SK-N-SH (cell line): ENCODE results near the gene RIOK3. TPM values are rescaled to one million over a fixed set of nuclear protein-coding genes. Genes with fewer than 3 reads are reported as not detected.

Experiments
- CTCF ChIA-PET: fragments of 300-600, 350-600 bp; formaldehyde crosslinking; extraction: SDS; loops from one replicate; lab custom pipeline; 2021; lab: Yijun Ruan, JAX
- POLR2A ChIA-PET: fragments of 350-600 bp; sonication (Branson Sonifier 250); formaldehyde crosslinking; extraction: SDS; loops from one replicate; lab custom pipeline; 2020; ENCODE audit warnings: antibody characterized with exemption, inconsistent platforms; lab: Yijun Ruan, JAX
- DNase-seq: peaks from one replicate; pipeline ENCODE4 v3.0.0; 2012
- H2AFZ ChIP-seq: fragments of 200-600 bp; sonication (generic); 2 replicates; pipeline ENCODE4 v1.8.1; 2016; ENCODE audit warnings: antibody characterized with exemption, mild to moderate bottlenecking, low read depth
- H3F3A ChIP-seq: fragments of 200-600 bp; sonication (generic); replicated peaks from 2 replicates; pipeline ENCODE3; 2016; ENCODE audit warnings: antibody characterized with exemption, mild to moderate bottlenecking; ENCODE audit not compliant: insufficient read depth
- H3K27ac ChIP-seq, 2 experiments: fragments of 200-500 bp in 1 of 2; fragments of 200-600 bp in 1 of 2; sonication (Bioruptor generic) in 1 of 2; sonication (generic), shearing (Covaris generic) in 1 of 2; 2 replicates each; pipeline versions ENCODE4 v1.5.1 to v1.6.1; 2014 to 2016; ENCODE audit warnings: low read depth in 2 of 2, inconsistent platforms in 1 of 2, low read length in 1 of 2, mild to moderate bottlenecking in 1 of 2, mixed read lengths in 1 of 2
- H3K27me3 ChIP-seq: fragments of 200-600 bp; sonication (generic), shearing (Covaris generic); 2 replicates; pipeline ENCODE4 v1.6.1; 2016; ENCODE audit warnings: mixed run types; ENCODE audit not compliant: insufficient read depth
- H3K36me3 ChIP-seq, 2 experiments: fragments of 200-500 bp in 1 of 2; fragments of 200-600 bp in 1 of 2; sonication (Bioruptor generic) in 1 of 2; sonication (generic) in 1 of 2; replicated peaks in 1 of 2; 2 replicates each; pipeline versions ENCODE3 to v1.5.1; 2014 to 2016; ENCODE audit warnings: low read length in 1 of 2, mild to moderate bottlenecking in 1 of 2; ENCODE audit not compliant: insufficient read depth in 2 of 2, control insufficient read depth in 1 of 2
- H3K4me1 ChIP-seq, 2 experiments: fragments of 200-500 bp in 1 of 2; fragments of 200-600 bp in 1 of 2; sonication (Bioruptor generic) in 1 of 2; sonication (generic), shearing (Covaris generic) in 1 of 2; 2 replicates each; pipeline versions ENCODE4 v1.5.1 to v1.6.1; 2014 to 2016; ENCODE audit warnings: low read depth in 1 of 2, low read length in 1 of 2, mixed run types in 1 of 2; ENCODE audit not compliant: insufficient read depth in 2 of 2, control insufficient read depth in 1 of 2
- H3K4me2 ChIP-seq: fragments of 200-600 bp; sonication (generic), shearing (Covaris generic); 2 replicates; pipeline ENCODE4 v1.6.1; 2017; ENCODE audit warnings: mixed run types
- H3K4me3 ChIP-seq, 2 experiments: fragments of 200-500 bp in 1 of 2; fragments of 200-600 bp in 1 of 2; sonication (Bioruptor generic) in 1 of 2; sonication (generic), shearing (Covaris generic) in 1 of 2; 2 replicates each; pipeline versions ENCODE4 v1.5.1 to v1.8.1; 2014 to 2016; ENCODE audit warnings: low read depth in 2 of 2, inconsistent platforms in 1 of 2, low read length in 1 of 2, mild to moderate bottlenecking in 1 of 2, mixed read lengths in 1 of 2, moderate library complexity in 1 of 2
- H3K79me2 ChIP-seq: fragments of 200-600 bp; sonication (generic); 2 replicates; pipeline ENCODE4 v1.8.1; 2017; ENCODE audit warnings: mild to moderate bottlenecking; ENCODE audit not compliant: insufficient read depth
- H3K9ac ChIP-seq: fragments of 200-600 bp; sonication (generic); 2 replicates; pipeline ENCODE4 v1.6.1; 2017; ENCODE audit warnings: mixed run types
- H3K9me2 ChIP-seq: fragments of 200-600 bp; sonication (generic); 2 replicates; pipeline ENCODE4 v1.6.1; 2017; ENCODE audit warnings: mixed run types
- H3K9me3 ChIP-seq: fragments of 200-600 bp; sonication (generic); 2 replicates; pipeline ENCODE4 v1.6.1; 2017; ENCODE audit warnings: mixed run types, mild to moderate bottlenecking, moderate library complexity
- H4K20me1 ChIP-seq: fragments of 200-600 bp; sonication (generic); 2 replicates; pipeline ENCODE4 v1.6.1; 2017; ENCODE audit warnings: mild to moderate bottlenecking, mixed run types; ENCODE audit not compliant: insufficient read depth
- CHD2 ChIP-seq: fragments of 150-350 bp; IDR thresholded peaks from 2 replicates; pipeline ENCODE4 v1.6.1; 2018; ENCODE audit warnings: low read length; ENCODE audit not compliant: partially characterized antibody
- EZH2phosphoT487 ChIP-seq: fragments of 200-600 bp; sonication (generic); IDR thresholded peaks from 2 replicates; pipeline ENCODE4 v1.6.1; 2017; ENCODE audit warnings: low read depth, mixed run types, mild to moderate bottlenecking, antibody characterized with exemption, moderate library complexity, borderline replicate concordance
- GABPA ChIP-seq: IDR thresholded peaks from 2 replicates; pipeline ENCODE4 v1.4.0; 2012; ENCODE audit warnings: low read depth, mild to moderate bottlenecking
- IRF3 ChIP-seq: fragments of 150-350 bp; IDR thresholded peaks from 2 replicates; pipeline ENCODE4 v1.6.1; 2016; ENCODE audit warnings: mild to moderate bottlenecking, low read depth, low read length
- MAX ChIP-seq: IDR thresholded peaks from 2 replicates; pipeline ENCODE4 v1.4.0; 2012; ENCODE audit warnings: low read depth
- MEF2A ChIP-seq: IDR thresholded peaks from 2 replicates; pipeline ENCODE4 v1.4.0; 2012; ENCODE audit warnings: low read depth, borderline replicate concordance
- MXI1 ChIP-seq: IDR thresholded peaks from 2 replicates; pipeline ENCODE4 v1.6.1; 2012; ENCODE audit warnings: mild to moderate bottlenecking, low read depth, low read length, improper control_type of control experiment
- NFIC ChIP-seq: IDR thresholded peaks from 2 replicates; pipeline ENCODE4 v1.4.0; 2012; ENCODE audit warnings: borderline replicate concordance
- POLR2AphosphoS5 ChIP-seq: IDR thresholded peaks from 2 replicates; pipeline ENCODE4 v1.6.1; 2012; ENCODE audit warnings: low read depth, low read length
- RCOR1 ChIP-seq: fragments of 150-350 bp; IDR thresholded peaks from 2 replicates; pipeline ENCODE4 v1.6.1; 2017; ENCODE audit warnings: antibody characterized with exemption, low read length
- RFX5 ChIP-seq: IDR thresholded peaks from 2 replicates; pipeline ENCODE4 v1.6.1; 2012; ENCODE audit warnings: mild to moderate bottlenecking, improper control_type of control experiment, low read length
- RXRA ChIP-seq: IDR thresholded peaks from 2 replicates; pipeline ENCODE4 v1.4.0; 2012; ENCODE audit warnings: low read depth, mild to moderate bottlenecking, borderline replicate concordance
- TAF1 ChIP-seq: IDR thresholded peaks from 2 replicates; pipeline ENCODE4 v1.6.1; 2012; ENCODE audit warnings: low read depth, mild to moderate bottlenecking, low read length, moderate library complexity, borderline replicate concordance
- TEAD4 ChIP-seq: IDR thresholded peaks from 2 replicates; pipeline ENCODE4 v1.4.0; 2012; ENCODE audit warnings: mild to moderate bottlenecking, borderline replicate concordance; ENCODE audit not compliant: insufficient read depth
- USF1 ChIP-seq: IDR thresholded peaks from 2 replicates; pipeline ENCODE4 v1.4.0; 2012; ENCODE audit warnings: low read depth, borderline replicate concordance
- WGBS: methylation state at CpG from one replicate; pipeline ENCODE4 v1.1.6; 2017; ENCODE audit warnings: low lambda C conversion rate; 5-methylcytosine and 5-hydroxymethylcytosine counted together
- polyA plus RNA-seq, 3 experiments: library from polyadenylated mRNA; depleted of rRNA; stranded (reverse); fragments of >200 nt; gene quantifications; 2 replicates each; pipeline ENCODE4 v1.2.3, GENCODE V29; 2012
- TF ChIP-seq, protein P1 (sequence below): fragments of 200-600 bp; sonication (generic); IDR thresholded peaks from 2 replicates; pipeline ENCODE4 v1.6.1; 2017; ENCODE audit warnings: antibody characterized with exemption, mild to moderate bottlenecking, moderate library complexity

Gene RIOK3
- polyA plus RNA-seq, 1 of the 3 experiments (the other 2 are of a cell fraction): 12.3 TPM

- H4K20me1 ChIP-seq: no peaks in the 10 kb centered on the region
- POLR2A ChIA-PET: no interaction called here
- no peak overlapping the region for H3K9ac ChIP-seq
- no peaks in the 10 kb centered on the region for H3K36me3 ChIP-seq
- no peaks in the 10 kb centered on the region for H3K79me2 ChIP-seq
- 81% methylated on average over 12 of the region's 12 CpGs for WGBS
- no peak overlapping the region for H3K4me2 ChIP-seq
- no peak overlapping the region for H2AFZ ChIP-seq
- H3K27ac ChIP-seq: no peak overlapping the region
- H3K9me2 ChIP-seq: no peaks in the 10 kb centered on the region
- H3K4me1 ChIP-seq: peaks cover 0 to 4% of the 10 kb centered on the region in 2 experiments; a peak in 1 of 4 replicates
- H3K9me3 ChIP-seq: peaks cover 5% of the 10 kb centered on the region; the same call in 1 of the 2 replicates
- DNase-seq: no peak
- no peaks in the 10 kb centered on the region for H3F3A ChIP-seq
- H3K4me3 ChIP-seq: no peak overlapping the region
- TF ChIP-seq, protein P1, sequence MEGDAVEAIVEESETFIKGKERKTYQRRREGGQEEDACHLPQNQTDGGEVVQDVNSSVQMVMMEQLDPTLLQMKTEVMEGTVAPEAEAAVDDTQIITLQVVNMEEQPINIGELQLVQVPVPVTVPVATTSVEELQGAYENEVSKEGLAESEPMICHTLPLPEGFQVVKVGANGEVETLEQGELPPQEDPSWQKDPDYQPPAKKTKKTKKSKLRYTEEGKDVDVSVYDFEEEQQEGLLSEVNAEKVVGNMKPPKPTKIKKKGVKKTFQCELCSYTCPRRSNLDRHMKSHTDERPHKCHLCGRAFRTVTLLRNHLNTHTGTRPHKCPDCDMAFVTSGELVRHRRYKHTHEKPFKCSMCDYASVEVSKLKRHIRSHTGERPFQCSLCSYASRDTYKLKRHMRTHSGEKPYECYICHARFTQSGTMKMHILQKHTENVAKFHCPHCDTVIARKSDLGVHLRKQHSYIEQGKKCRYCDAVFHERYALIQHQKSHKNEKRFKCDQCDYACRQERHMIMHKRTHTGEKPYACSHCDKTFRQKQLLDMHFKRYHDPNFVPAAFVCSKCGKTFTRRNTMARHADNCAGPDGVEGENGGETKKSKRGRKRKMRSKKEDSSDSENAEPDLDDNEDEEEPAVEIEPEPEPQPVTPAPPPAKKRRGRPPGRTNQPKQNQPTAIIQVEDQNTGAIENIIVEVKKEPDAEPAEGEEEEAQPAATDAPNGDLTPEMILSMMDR: no peak
- TF ChIP-seq MXI1: no peak
- no peak for TF ChIP-seq RFX5
- no peak for TF ChIP-seq IRF3
- TF ChIP-seq RXRA: no peak
- no peak for TF ChIP-seq TEAD4
- no peak for TF ChIP-seq MAX
- TF ChIP-seq USF1: no peak
- no peak for TF ChIP-seq EZH2phosphoT487
- CTCF ChIA-PET: interaction anchor here (0.6 to 0.8 kb wide), 2 partner anchors 9 to 207 kb away, joined by 3 to 4 read pairs; no protein-coding TSS in a partner anchor
- no peaks in the 10 kb centered on the region for H3K27me3 ChIP-seq
These were observed 42.8 kb downstream of the RIOK3 start for GRCh38 chr18:23495723-23496440.

DNA sequence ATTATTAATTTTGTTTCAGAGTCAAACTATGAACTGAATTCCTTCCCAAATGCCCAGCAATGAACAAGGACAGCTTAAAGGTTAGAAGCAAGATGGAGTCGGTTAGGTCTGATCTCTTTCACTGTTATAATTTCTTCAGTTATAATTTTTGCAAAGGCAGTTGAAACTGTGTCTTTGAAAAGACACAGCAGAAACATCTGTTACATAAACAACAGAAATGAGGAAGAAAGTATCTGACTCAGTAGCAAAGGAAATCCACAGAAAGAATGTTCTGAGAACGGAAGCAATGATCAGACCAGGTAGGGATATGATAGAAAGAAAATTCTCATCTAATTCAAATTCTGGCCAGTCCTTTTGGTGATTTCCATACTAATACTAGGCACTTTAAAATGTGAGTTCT is 45.0 kb downstream of the RIOK3 start:
- H3K4me3 ChIP-seq: no peak overlapping the region
- no peaks in the 10 kb centered on the region for H3K36me3 ChIP-seq
- WGBS: 93% methylated on average over 2 of the region's 2 CpGs
- H3K4me2 ChIP-seq: no peak overlapping the region
- CTCF ChIA-PET: interaction anchor here (0.5 to 2.5 kb wide), 34 partner anchors 8 to 699 kb away, joined by 3 to 22 read pairs (median 4); partner anchors contain the start of gene NPC1
- no peaks in the 10 kb centered on the region for H3K9me3 ChIP-seq
- peaks cover 0 to 4% of the 10 kb centered on the region in 2 experiments; a peak in 1 of 4 replicates for H3K4me1 ChIP-seq
- no peaks in the 10 kb centered on the region for H3F3A ChIP-seq
- no peak overlapping the region for H3K9ac ChIP-seq
- no peaks in the 10 kb centered on the region for H3K9me2 ChIP-seq
- no peak overlapping the region for H2AFZ ChIP-seq
- H4K20me1 ChIP-seq: no peaks in the 10 kb centered on the region
- no peaks in the 10 kb centered on the region for H3K27me3 ChIP-seq
- no peak for DNase-seq
- H3K27ac ChIP-seq: no peak overlapping the region
- POLR2A ChIA-PET: no interaction called here
- no peaks in the 10 kb centered on the region for H3K79me2 ChIP-seq
- TF ChIP-seq RFX5 (no peak), NFIC (no peak), GABPA (no peak), IRF3 (no peak), POLR2AphosphoS5 (no peak), CHD2 (no peak), TEAD4 (no peak), TAF1 (no peak), RCOR1 (no peak), MEF2A (no peak), EZH2phosphoT487 (no peak)
- TF ChIP-seq, protein P1: no peak
